SK-N-SH (cell line): Measurements from ENCODE around the gene LPP.

Source experiments
- EZH2phosphoT487 ChIP-seq: fragments of 200-600 bp; sonication (generic); IDR thresholded peaks from 2 replicates; pipeline ENCODE4 v1.6.1; 2017; ENCODE audit warnings: low read depth, mixed run types, mild to moderate bottlenecking, antibody characterized with exemption, moderate library complexity, borderline replicate concordance
- JUND ChIP-seq: IDR thresholded peaks from 2 replicates; pipeline ENCODE4 v1.4.0; 2012
- MXI1 ChIP-seq: IDR thresholded peaks from 2 replicates; pipeline ENCODE4 v1.6.1; 2012; ENCODE audit warnings: mild to moderate bottlenecking, low read depth, low read length, improper control_type of control experiment
- NRF1 ChIP-seq: IDR thresholded peaks from 2 replicates; pipeline ENCODE4 v1.6.1; 2012; ENCODE audit warnings: low read depth, mild to moderate bottlenecking, low read length
- TAF1 ChIP-seq: IDR thresholded peaks from 2 replicates; pipeline ENCODE4 v1.6.1; 2012; ENCODE audit warnings: low read depth, mild to moderate bottlenecking, low read length, moderate library complexity, borderline replicate concordance
- TCF12 ChIP-seq: IDR thresholded peaks from 2 replicates; pipeline ENCODE4 v1.4.0; 2012
- YY1 ChIP-seq: IDR thresholded peaks from 2 replicates; pipeline ENCODE4 v1.4.0; 2012; ENCODE audit warnings: low read depth, mild to moderate bottlenecking
- TF ChIP-seq, protein P1 (sequence below): fragments of 200-600 bp; sonication (generic); IDR thresholded peaks from 2 replicates; pipeline ENCODE4 v1.6.1; 2017; ENCODE audit warnings: antibody characterized with exemption, mild to moderate bottlenecking, moderate library complexity
- TF ChIP-seq, protein P2 (sequence below): fragments of 150-350 bp; IDR thresholded peaks from 2 replicates; pipeline ENCODE4 v1.6.1; 2016; ENCODE audit warnings: mild to moderate bottlenecking, low read depth, low read length
- TF ChIP-seq, protein P3 (sequence below): IDR thresholded peaks from 2 replicates; pipeline ENCODE4 v1.6.1; 2012; ENCODE audit warnings: mild to moderate bottlenecking, low read depth, low read length, moderate library complexity
- TF ChIP-seq, protein P4 (sequence below): IDR thresholded peaks from 2 replicates; pipeline ENCODE4 v1.4.0; 2012; ENCODE audit warnings: low read depth, borderline replicate concordance

DNA sequence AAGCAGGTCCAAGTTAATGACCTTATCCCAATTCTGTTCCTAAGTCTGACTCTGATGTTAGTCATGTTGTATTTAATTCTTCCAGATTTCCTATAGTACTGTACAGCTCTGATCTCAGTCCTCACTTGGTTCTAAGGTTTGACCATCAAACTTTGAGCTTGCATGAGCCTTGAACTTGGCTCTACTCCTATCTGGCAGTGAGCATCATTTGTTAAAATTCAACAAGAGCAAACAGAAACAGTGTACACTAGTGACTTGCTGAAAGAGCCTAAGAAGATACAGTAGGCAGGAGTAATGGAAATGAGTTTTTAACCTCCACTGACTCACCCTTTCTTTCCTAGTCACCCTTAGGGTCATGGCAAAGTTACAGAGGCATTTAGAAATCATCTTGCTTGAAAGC is 566.7 kb downstream of the LPP start:
- TF ChIP-seq, protein P1, sequence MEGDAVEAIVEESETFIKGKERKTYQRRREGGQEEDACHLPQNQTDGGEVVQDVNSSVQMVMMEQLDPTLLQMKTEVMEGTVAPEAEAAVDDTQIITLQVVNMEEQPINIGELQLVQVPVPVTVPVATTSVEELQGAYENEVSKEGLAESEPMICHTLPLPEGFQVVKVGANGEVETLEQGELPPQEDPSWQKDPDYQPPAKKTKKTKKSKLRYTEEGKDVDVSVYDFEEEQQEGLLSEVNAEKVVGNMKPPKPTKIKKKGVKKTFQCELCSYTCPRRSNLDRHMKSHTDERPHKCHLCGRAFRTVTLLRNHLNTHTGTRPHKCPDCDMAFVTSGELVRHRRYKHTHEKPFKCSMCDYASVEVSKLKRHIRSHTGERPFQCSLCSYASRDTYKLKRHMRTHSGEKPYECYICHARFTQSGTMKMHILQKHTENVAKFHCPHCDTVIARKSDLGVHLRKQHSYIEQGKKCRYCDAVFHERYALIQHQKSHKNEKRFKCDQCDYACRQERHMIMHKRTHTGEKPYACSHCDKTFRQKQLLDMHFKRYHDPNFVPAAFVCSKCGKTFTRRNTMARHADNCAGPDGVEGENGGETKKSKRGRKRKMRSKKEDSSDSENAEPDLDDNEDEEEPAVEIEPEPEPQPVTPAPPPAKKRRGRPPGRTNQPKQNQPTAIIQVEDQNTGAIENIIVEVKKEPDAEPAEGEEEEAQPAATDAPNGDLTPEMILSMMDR, result no peak
- no peak for TF ChIP-seq MXI1
- TF ChIP-seq, protein P2, sequence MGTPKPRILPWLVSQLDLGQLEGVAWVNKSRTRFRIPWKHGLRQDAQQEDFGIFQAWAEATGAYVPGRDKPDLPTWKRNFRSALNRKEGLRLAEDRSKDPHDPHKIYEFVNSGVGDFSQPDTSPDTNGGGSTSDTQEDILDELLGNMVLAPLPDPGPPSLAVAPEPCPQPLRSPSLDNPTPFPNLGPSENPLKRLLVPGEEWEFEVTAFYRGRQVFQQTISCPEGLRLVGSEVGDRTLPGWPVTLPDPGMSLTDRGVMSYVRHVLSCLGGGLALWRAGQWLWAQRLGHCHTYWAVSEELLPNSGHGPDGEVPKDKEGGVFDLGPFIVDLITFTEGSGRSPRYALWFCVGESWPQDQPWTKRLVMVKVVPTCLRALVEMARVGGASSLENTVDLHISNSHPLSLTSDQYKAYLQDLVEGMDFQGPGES, result no peak
- TF ChIP-seq NRF1, result no peak
- TF ChIP-seq TCF12, result no peak
- TF ChIP-seq, protein P3, sequence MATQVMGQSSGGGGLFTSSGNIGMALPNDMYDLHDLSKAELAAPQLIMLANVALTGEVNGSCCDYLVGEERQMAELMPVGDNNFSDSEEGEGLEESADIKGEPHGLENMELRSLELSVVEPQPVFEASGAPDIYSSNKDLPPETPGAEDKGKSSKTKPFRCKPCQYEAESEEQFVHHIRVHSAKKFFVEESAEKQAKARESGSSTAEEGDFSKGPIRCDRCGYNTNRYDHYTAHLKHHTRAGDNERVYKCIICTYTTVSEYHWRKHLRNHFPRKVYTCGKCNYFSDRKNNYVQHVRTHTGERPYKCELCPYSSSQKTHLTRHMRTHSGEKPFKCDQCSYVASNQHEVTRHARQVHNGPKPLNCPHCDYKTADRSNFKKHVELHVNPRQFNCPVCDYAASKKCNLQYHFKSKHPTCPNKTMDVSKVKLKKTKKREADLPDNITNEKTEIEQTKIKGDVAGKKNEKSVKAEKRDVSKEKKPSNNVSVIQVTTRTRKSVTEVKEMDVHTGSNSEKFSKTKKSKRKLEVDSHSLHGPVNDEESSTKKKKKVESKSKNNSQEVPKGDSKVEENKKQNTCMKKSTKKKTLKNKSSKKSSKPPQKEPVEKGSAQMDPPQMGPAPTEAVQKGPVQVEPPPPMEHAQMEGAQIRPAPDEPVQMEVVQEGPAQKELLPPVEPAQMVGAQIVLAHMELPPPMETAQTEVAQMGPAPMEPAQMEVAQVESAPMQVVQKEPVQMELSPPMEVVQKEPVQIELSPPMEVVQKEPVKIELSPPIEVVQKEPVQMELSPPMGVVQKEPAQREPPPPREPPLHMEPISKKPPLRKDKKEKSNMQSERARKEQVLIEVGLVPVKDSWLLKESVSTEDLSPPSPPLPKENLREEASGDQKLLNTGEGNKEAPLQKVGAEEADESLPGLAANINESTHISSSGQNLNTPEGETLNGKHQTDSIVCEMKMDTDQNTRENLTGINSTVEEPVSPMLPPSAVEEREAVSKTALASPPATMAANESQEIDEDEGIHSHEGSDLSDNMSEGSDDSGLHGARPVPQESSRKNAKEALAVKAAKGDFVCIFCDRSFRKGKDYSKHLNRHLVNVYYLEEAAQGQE, result no peak
- no peak for TF ChIP-seq EZH2phosphoT487
- no peak for TF ChIP-seq TAF1
- TF ChIP-seq, protein P4, sequence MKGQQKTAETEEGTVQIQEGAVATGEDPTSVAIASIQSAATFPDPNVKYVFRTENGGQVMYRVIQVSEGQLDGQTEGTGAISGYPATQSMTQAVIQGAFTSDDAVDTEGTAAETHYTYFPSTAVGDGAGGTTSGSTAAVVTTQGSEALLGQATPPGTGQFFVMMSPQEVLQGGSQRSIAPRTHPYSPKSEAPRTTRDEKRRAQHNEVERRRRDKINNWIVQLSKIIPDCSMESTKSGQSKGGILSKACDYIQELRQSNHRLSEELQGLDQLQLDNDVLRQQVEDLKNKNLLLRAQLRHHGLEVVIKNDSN, result no peak
- TF ChIP-seq YY1, result no peak
- TF ChIP-seq JUND, result no peak
